DND-41 (cell line): ENCODE data around the gene A2ML1.

Experiments
- CTCF ChIP-seq: IDR thresholded peaks from 2 replicates; pipeline ENCODE4 v1.5.1; 2012; ENCODE audit warnings: borderline replicate concordance, low read length, moderate library complexity, mild to moderate bottlenecking; ENCODE audit not compliant: poor library complexity, severe bottlenecking; ENCODE audit errors: extremely low read depth
- EZH2 ChIP-seq: IDR thresholded peaks from 3 replicates; pipeline ENCODE4 v1.6.1; 2012; ENCODE audit warnings: borderline replicate concordance, low read depth, mild to moderate bottlenecking, moderate library complexity, low read length, inconsistent platforms; ENCODE audit not compliant: severe bottlenecking

- TF ChIP-seq CTCF (no peak), EZH2 (no peak)
Measured at GRCh38 chr12:8916154-8916553, 93.7 kb downstream of the A2ML1 start.
